Liver (tissue), 9 donors: ENCODE measurements around the gene ZNF582. TPM values are rescaled to one million over a fixed set of nuclear protein-coding genes. Genes with fewer than 3 reads are reported as not detected.
"Not testable (repeated sequence)": the region's sequence is repeated elsewhere in the genome, so short reads cannot be mapped to it uniquely, and the experiment has no call there.

ENCODE experiments used
- DNase-seq: peaks from one replicate; pipeline ENCODE4 v3.0.0-alpha.2; 2017; ENCODE audit warnings: low spot score
- H3K27ac ChIP-seq, 2 donors: one replicate each; pipeline ENCODE4 v1.7.0; 2013; ENCODE audit warnings: inconsistent platforms in 2 of 2, low read length in 2 of 2, control low read depth in 1 of 2, low read depth in 1 of 2, mild to moderate bottlenecking in 1 of 2
- H3K27me3 ChIP-seq, 4 donors: one replicate each; pipeline versions ENCODE4 v1.6.1 to v1.7.0; 2013; ENCODE audit warnings: low read length in 3 of 4, inconsistent platforms in 1 of 4, mild to moderate bottlenecking in 1 of 4, moderate library complexity in 1 of 4; ENCODE audit not compliant: control insufficient read depth in 4 of 4, insufficient read depth in 4 of 4
- H3K36me3 ChIP-seq, 4 donors: one replicate each; pipeline versions ENCODE4 v1.6.1 to v1.7.0; 2013; ENCODE audit warnings: low read length in 3 of 4, mild to moderate bottlenecking in 3 of 4, low read depth in 1 of 4, moderate library complexity in 1 of 4; ENCODE audit not compliant: control insufficient read depth in 4 of 4, insufficient read depth in 3 of 4
- H3K4me1 ChIP-seq, 4 donors: one replicate each; pipeline versions ENCODE4 v1.6.1 to v1.7.0; 2013; ENCODE audit warnings: low read length in 3 of 4, mild to moderate bottlenecking in 3 of 4, moderate library complexity in 1 of 4; ENCODE audit not compliant: control insufficient read depth in 4 of 4, insufficient read depth in 4 of 4
- H3K4me3 ChIP-seq, 3 donors: one replicate each; pipeline versions ENCODE4 v1.6.1 to v1.7.0; 2013; ENCODE audit warnings: low read length in 3 of 3, control low read depth in 1 of 3, low read depth in 1 of 3, mild to moderate bottlenecking in 1 of 3
- H3K9ac ChIP-seq, 2 donors: one replicate each; pipeline ENCODE4 v1.7.0; 2013; ENCODE audit warnings: low read length in 2 of 2, mild to moderate bottlenecking in 2 of 2, moderate library complexity in 2 of 2, control low read depth in 1 of 2, low read depth in 1 of 2
- H3K9me3 ChIP-seq, 4 donors: one replicate each; pipeline versions ENCODE4 v1.6.1 to v1.7.0; 2013; ENCODE audit warnings: low read length in 3 of 4; ENCODE audit not compliant: control insufficient read depth in 4 of 4
- GABPA ChIP-seq, 2 donors: IDR thresholded peaks in 1 of 2; conservative IDR thresholded peaks in 1 of 2; 2 replicates each; pipeline ENCODE4 v1.6.1; 2016; ENCODE audit warnings: antibody characterized with exemption in 2 of 2, mild to moderate bottlenecking in 1 of 2, moderate library complexity in 1 of 2
- HNF4G ChIP-seq: IDR thresholded peaks from 2 replicates; pipeline ENCODE4 v1.6.1; 2016; ENCODE audit warnings: antibody characterized with exemption
- RAD21 ChIP-seq, 2 donors: IDR thresholded peaks; 2 replicates each; pipeline ENCODE4 v1.6.1; 2016; ENCODE audit warnings: antibody characterized with exemption in 2 of 2, mild to moderate bottlenecking in 2 of 2
- WGBS: extraction: QIAGEN DNeasy Blood & Tissue Kit; methylation state at CpG from one replicate; pipeline ENCODE4 v1.1.7; 2013; 5-methylcytosine and 5-hydroxymethylcytosine counted together
- polyA plus RNA-seq, 2 donors: library from polyadenylated mRNA; stranded (reverse) in 1 of 2; unstranded in 1 of 2; fragments of 200-250 nt in 1 of 2; fragments of >200 nt in 1 of 2; fragmentation: Nextera tagmentation in 1 of 2; extraction: Ambion mirVana in 1 of 2; gene quantifications; one replicate each; pipeline versions ENCODE4 v1.2.1 to v1.2.3, GENCODE V29; 2013 to 2015
- total RNA-seq, 2 donors: library from RNA; depleted of rRNA; stranded (reverse); fragments of >200 nt; gene quantifications; one replicate each; pipeline ENCODE4 v1.2.3, GENCODE V29; 2014
- TF ChIP-seq, protein P1 (sequence below): IDR thresholded peaks from 2 replicates; pipeline ENCODE4 v1.6.1; 2016; ENCODE audit warnings: antibody characterized with exemption
- TF ChIP-seq, protein P2 (sequence below): fragments of 150-350 bp; IDR thresholded peaks from 2 replicates; pipeline ENCODE4 v1.5.1; 2017; ENCODE audit warnings: improper control_type of control experiment, low read depth, low read length; ENCODE audit not compliant: missing input control
- donor health status: healthy.
- donor health status: healthy.
- donor health status: healthy.
- donor health status: healthy.
- donor health status: healthy.

The ZNF582 gene
- total and polyA plus RNA-seq, 4 donors: 1.3 to 2.1 (median 1.4) TPM

DNA sequence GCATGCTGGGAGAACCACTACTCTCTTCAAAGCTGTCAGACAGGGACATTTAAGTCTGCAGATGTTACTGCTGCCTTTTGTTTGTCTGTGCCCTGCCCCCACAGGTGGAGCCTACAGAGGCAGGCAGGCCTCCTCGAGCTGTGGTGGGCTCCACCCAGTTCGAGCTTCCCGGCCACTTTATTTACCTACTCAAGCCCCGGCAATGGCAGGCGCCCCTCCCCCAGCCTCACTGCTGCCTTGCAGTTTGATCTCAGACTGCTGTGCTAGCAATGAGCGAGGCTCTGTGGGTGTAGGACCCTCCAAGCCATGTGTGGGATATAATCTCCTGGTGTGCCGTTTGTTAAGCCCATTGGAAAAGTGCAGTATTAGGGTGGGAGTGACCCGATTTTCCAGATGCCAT lies 56.3 kb downstream of the ZNF582 start:
- H3K4me3 ChIP-seq, DNase-seq: not testable (repeated sequence)

DNA sequence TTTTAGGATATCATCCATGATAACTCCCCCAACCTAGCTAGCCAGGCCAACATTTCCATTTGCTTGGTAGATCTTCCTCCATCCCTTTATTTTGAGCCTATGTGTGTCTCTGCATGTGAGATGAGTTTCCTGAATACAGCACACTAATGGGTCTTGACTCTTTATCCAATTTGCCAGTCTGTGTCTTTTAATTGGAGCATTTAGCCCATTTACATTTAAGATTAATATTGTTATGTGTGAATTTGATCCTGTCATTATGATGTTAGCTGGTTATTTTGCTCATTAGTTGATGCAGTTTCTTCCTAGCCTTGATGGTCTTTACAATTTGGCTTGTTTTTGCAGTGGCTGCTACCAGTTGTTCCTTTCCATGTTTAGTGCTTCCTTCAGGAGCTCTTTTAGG lies 58.0 kb downstream of the ZNF582 start:
- H3K4me1 ChIP-seq, H3K9me3 ChIP-seq, DNase-seq, H3K27me3 ChIP-seq, H3K27ac ChIP-seq, H3K9ac ChIP-seq, H3K36me3 ChIP-seq, H3K4me3 ChIP-seq: not testable (repeated sequence)

More for the DNA sequence above, 56.3 kb downstream of the ZNF582 start:
- WGBS: 71% methylated on average over 8 of the region's 8 CpGs
- not testable (repeated sequence) for H3K9me3 ChIP-seq, H3K9ac ChIP-seq, H3K4me1 ChIP-seq, H3K27ac ChIP-seq, H3K27me3 ChIP-seq, H3K36me3 ChIP-seq

GRCh38 chr19:56333506-56333905 lies 59.8 kb downstream of the ZNF582 start:
- no peak overlapping the region for H3K9ac ChIP-seq
- H3K36me3 ChIP-seq: no peaks in the 10 kb centered on the region
- H3K27me3 ChIP-seq: no peaks in the 10 kb centered on the region
- peak; percentile 90 to 93 for TF ChIP-seq RAD21 (IDR thresholded peaks at IDR 0.05)
- TF ChIP-seq GABPA (IDR thresholded peaks at IDR 0.05 in 1 of 2, conservative IDR thresholded peaks at IDR 0.05 in 1 of 2): no peak
- TF ChIP-seq, protein P1, sequence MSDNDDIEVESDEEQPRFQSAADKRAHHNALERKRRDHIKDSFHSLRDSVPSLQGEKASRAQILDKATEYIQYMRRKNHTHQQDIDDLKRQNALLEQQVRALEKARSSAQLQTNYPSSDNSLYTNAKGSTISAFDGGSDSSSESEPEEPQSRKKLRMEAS: no peak
- no peak for TF ChIP-seq HNF4G
- TF ChIP-seq, protein P2, sequence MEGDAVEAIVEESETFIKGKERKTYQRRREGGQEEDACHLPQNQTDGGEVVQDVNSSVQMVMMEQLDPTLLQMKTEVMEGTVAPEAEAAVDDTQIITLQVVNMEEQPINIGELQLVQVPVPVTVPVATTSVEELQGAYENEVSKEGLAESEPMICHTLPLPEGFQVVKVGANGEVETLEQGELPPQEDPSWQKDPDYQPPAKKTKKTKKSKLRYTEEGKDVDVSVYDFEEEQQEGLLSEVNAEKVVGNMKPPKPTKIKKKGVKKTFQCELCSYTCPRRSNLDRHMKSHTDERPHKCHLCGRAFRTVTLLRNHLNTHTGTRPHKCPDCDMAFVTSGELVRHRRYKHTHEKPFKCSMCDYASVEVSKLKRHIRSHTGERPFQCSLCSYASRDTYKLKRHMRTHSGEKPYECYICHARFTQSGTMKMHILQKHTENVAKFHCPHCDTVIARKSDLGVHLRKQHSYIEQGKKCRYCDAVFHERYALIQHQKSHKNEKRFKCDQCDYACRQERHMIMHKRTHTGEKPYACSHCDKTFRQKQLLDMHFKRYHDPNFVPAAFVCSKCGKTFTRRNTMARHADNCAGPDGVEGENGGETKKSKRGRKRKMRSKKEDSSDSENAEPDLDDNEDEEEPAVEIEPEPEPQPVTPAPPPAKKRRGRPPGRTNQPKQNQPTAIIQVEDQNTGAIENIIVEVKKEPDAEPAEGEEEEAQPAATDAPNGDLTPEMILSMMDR: peak; percentile 81
- no peak overlapping the region for H3K4me3 ChIP-seq
- peak; percentile 68 for DNase-seq
- H3K9me3 ChIP-seq: no peaks in the 10 kb centered on the region
- no peaks in the 10 kb centered on the region for H3K4me1 ChIP-seq
- H3K27ac ChIP-seq: no peak overlapping the region

Other genes with a start within 250 kb of the ZNF582 start
- not detected for gene GALP, start 217.5 kb downstream of the ZNF582 start, total RNA-seq
- under 1 TPM; 0.08 to 0.63 TPM for gene GALP, start 217.5 kb downstream of the ZNF582 start, polyA plus RNA-seq
- gene ZSCAN5B, start 195.8 kb downstream of the ZNF582 start, total RNA-seq: under 1 TPM in 1 of 2 donors, not detected in 1; 0.08 TPM
- gene ZSCAN5B, start 195.8 kb downstream of the ZNF582 start, polyA plus RNA-seq: not detected
- not detected for gene ZSCAN5C, start 191.3 kb downstream of the ZNF582 start, total RNA-seq
- gene ZSCAN5C, start 191.3 kb downstream of the ZNF582 start, polyA plus RNA-seq: not detected
- not detected for gene EDDM13, start 120.8 kb downstream of the ZNF582 start, total RNA-seq
- gene EDDM13, start 120.8 kb downstream of the ZNF582 start, polyA plus RNA-seq: under 1 TPM in 1 of 2 donors, not detected in 1; 0.20 TPM
- gene ZSCAN5A, start 78.7 kb downstream of the ZNF582 start, total RNA-seq: 1 to 10 TPM; 7.4 to 9.6 TPM
- 1 to 10 TPM; 2.2 to 2.7 TPM for gene ZSCAN5A, start 78.7 kb downstream of the ZNF582 start, polyA plus RNA-seq
- 1 to 10 TPM; 2.3 to 2.5 TPM for gene ZNF583, start 10.8 kb upstream of the ZNF582 start, total RNA-seq
- 1 to 10 TPM in 1 of 2 donors, under 1 TPM in 1; 0.75 to 1.5 TPM for gene ZNF583, start 10.8 kb upstream of the ZNF582 start, polyA plus RNA-seq
- 1 to 10 TPM; 1.3 to 1.7 TPM for gene ZNF667, start 83.8 kb upstream of the ZNF582 start, total RNA-seq
- under 1 TPM; 0.31 to 0.58 TPM for gene ZNF667, start 83.8 kb upstream of the ZNF582 start, polyA plus RNA-seq
- gene ZNF471, start 114.3 kb upstream of the ZNF582 start, total RNA-seq: 1 to 10 TPM; 1.0 to 2.3 TPM
- gene ZNF471, start 114.3 kb upstream of the ZNF582 start, polyA plus RNA-seq: under 1 TPM; 0.77 to 0.89 TPM
- 1 to 10 TPM; 1.2 to 1.3 TPM for gene ZFP28, start 145.4 kb upstream of the ZNF582 start, total RNA-seq
- gene ZFP28, start 145.4 kb upstream of the ZNF582 start, polyA plus RNA-seq: under 1 TPM; 0.47 TPM
- gene ZNF470, start 173.9 kb upstream of the ZNF582 start, total RNA-seq: 1 to 10 TPM; 1.8 to 2.8 TPM
- 1 to 10 TPM in 1 of 2 donors, under 1 TPM in 1; 0.95 to 1.3 TPM for gene ZNF470, start 173.9 kb upstream of the ZNF582 start, polyA plus RNA-seq
- gene ZNF71, start 201.8 kb upstream of the ZNF582 start, total RNA-seq: 1 to 10 TPM; 2.2 to 3.4 TPM
- gene ZNF71, start 201.8 kb upstream of the ZNF582 start, polyA plus RNA-seq: 1 to 10 TPM in 1 of 2 donors, under 1 TPM in 1; 0.46 to 1.4 TPM
- under 1 TPM in 1 of 2 donors, not detected in 1; 0.28 TPM for gene SMIM17, start 249.6 kb upstream of the ZNF582 start, total RNA-seq
- not detected for gene SMIM17, start 249.6 kb upstream of the ZNF582 start, polyA plus RNA-seq